ENCODE data around the gene SRMS. TPM values are rescaled to one million over a fixed set of nuclear protein-coding genes. Genes with fewer than 3 reads are reported as not detected.

Gene SRMS
- total and polyA plus RNA-seq, 2 of the 13 experiments (the other 11 are each of a cell fraction or from before 2014, with no cell fraction given): not detected

GRCh38 chr20:63532449-63532971 is 15.0 kb downstream of the SRMS start:
- WGBS (ENCODE audit: low lambda C conversion rate): 52% methylated on average over 24 of the region's 24 CpGs
- ATAC-seq (no peak), DNase-seq (ENCODE audit: low spot score) (no peak), FAIRE-seq (no peak)
- no peaks in the 10 kb centered on the region for H3K79me2 ChIP-seq (ENCODE audit: insufficient read depth, low read length)
- peaks cover 38 to 66% of the 10 kb centered on the region in 2 experiments for H3K27me3 ChIP-seq (ENCODE audit: control insufficient read depth in 1 of 2, insufficient read depth in 2 of 2, low read length in 2 of 2)
- no peaks in the 10 kb centered on the region for H3K36me3 ChIP-seq (replicated peaks in 1 of 2; ENCODE audit: control insufficient read depth in 1 of 2, insufficient read depth in 2 of 2, low read length in 2 of 2)
- H3K9ac ChIP-seq (ENCODE audit: insufficient read depth, low read depth, low read length): no peak overlapping the region
- no TSS peak for BruUV-seq (replicated peaks)
- no peak overlapping the region for H3K4me2 ChIP-seq (ENCODE audit: low read depth, low read length)
- intact Hi-C loops (cut with micrococcal nuclease; ENCODE audit: unreplicated experiment) (loop anchor here (10.0 kb wide), 1 partner anchor 122 kb away; the partner anchor contains the start of genes RTEL1 and STMN3), in situ Hi-C loops (cut with HindIII; ENCODE audit: extremely low pct_ligation_motif_present, low pct_unique_long_range_greater_than_20kb) (no loop called here)
- no peak overlapping the region for H2AFZ ChIP-seq (ENCODE audit: low read length)
- H3K9me3 ChIP-seq (ENCODE audit: low read length): no peaks in the 10 kb centered on the region
- H3K27ac ChIP-seq (ENCODE audit: extremely low read length, insufficient read depth, low read length): no peak overlapping the region
- ChIA-PET CTCF (ENCODE audit: low intra/inter-chr PET ratio, low total read pairs) (no interaction called here), POLR2A (no interaction called here)
- H3K4me1 ChIP-seq (ENCODE audit: insufficient read depth, low read length): peaks cover 33% of the 10 kb centered on the region
- no peak overlapping the region for H3K4me3 ChIP-seq (replicated peaks in 1 of 3; ENCODE audit: insufficient read depth in 1 of 3, low read depth in 2 of 3, low read length in 3 of 3)
- H4K20me1 ChIP-seq (ENCODE audit: insufficient read depth, low read length): peaks cover 4% of the 10 kb centered on the region; the same call in 1 of the 2 replicates
- no peak for TF ChIP-seq CCDC6 (CRISPR knock-in tag; IDR thresholded peaks at IDR 0.05)
- TF ChIP-seq ZNF746 (CRISPR knock-in tag; IDR thresholded peaks at IDR 0.05): no peak
- peak; percentile 18; the same call in 1 of the 2 replicates for TF ChIP-seq ZNF687 (CRISPR knock-in tag; IDR thresholded peaks at IDR 0.05)
- TF ChIP-seq ZNF432 (CRISPR knock-in tag; IDR thresholded peaks at IDR 0.05; ENCODE audit: borderline replicate concordance): no peak
- TF ChIP-seq KMT2A (CRISPR knock-in tag; IDR thresholded peaks at IDR 0.05): no peak
- no peak for TF ChIP-seq ZBTB2 (CRISPR knock-in tag; IDR thresholded peaks at IDR 0.05; ENCODE audit: low read depth)
- no peak for TF ChIP-seq ZBTB34 (CRISPR knock-in tag; IDR thresholded peaks at IDR 0.05)
- no peak for TF ChIP-seq MXD3 (CRISPR knock-in tag; IDR thresholded peaks at IDR 0.05)
- no peak for TF ChIP-seq ZNF256 (CRISPR knock-in tag; conservative IDR thresholded peaks at IDR 0.05)
- 0 out of 2 replicates have a peak, but pooled peaks have one; percentile 26 for TF ChIP-seq ZNF280B (CRISPR knock-in tag; IDR thresholded peaks at IDR 0.05; ENCODE audit: borderline replicate concordance)
- TF ChIP-seq STAT5B (CRISPR knock-in tag; IDR thresholded peaks at IDR 0.05): no peak
- 0 out of 2 replicates have a peak, but pooled peaks have one; percentile 14 for TF ChIP-seq MTA1 (CRISPR knock-in tag; IDR thresholded peaks at IDR 0.05; ENCODE audit: borderline replicate concordance)
- no peak for TF ChIP-seq PREB (CRISPR knock-in tag; IDR thresholded peaks at IDR 0.05)
- TF ChIP-seq EEA1 (CRISPR knock-in tag; IDR thresholded peaks at IDR 0.05; ENCODE audit: borderline replicate concordance): no peak
